Measurements from ENCODE around the gene CD2BP2.

Gene CD2BP2

GRCh38 chr16:30355144-30355953 is at the start of gene CD2BP2:
TSS of gene CD2BP2 (minus strand) at chr16:30355308. CDS start at chr16:30354681, 627 bp downstream.
- TF ChIP-seq ZFX (IDR thresholded peaks at IDR 0.05; ENCODE audit: borderline replicate concordance) (no peak), CTCF (IDR thresholded peaks at IDR 0.05) (peak; percentile 12; the same call in 1 of the 2 replicates)
- H3K27ac ChIP-seq: peak within 1 kb of the TSS; percentile 92

DNA sequence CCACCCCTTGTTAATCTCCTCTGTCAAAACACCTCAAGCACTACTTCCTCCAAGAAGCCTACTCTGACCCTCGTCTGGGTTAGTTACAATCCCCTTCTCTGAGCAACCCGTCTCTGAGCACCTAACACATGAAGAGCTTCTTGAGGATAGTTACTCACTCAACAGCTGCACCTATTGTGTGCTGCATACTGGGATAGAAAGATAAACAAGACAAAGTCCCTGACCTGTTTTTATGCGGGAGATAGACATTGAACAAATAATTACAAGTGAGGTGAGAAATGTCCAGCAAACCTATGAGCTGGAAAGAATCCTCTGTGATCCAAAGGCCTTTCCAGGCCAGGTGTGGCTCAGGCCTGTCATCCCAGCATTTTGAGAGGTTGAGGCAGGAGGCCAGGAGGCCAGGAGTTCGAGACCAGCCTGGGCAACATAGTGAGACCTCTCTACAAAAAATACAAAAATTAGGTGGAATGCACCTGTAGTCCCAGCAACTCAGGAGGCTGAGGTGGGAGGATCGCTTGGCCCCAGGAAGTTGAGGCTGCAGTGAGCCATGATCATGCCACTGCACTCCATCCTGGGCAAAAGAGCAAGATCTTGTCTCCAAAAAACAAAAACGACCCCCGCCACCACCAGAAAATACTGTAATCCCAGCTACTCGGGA is 46.8 kb upstream of the CD2BP2 start:
- TF ChIP-seq ZFX (IDR thresholded peaks at IDR 0.05; ENCODE audit: borderline replicate concordance) (no peak), CTCF (IDR thresholded peaks at IDR 0.05) (no peak)
- H3K27ac ChIP-seq: peak overlapping the region; percentile 91

DNA sequence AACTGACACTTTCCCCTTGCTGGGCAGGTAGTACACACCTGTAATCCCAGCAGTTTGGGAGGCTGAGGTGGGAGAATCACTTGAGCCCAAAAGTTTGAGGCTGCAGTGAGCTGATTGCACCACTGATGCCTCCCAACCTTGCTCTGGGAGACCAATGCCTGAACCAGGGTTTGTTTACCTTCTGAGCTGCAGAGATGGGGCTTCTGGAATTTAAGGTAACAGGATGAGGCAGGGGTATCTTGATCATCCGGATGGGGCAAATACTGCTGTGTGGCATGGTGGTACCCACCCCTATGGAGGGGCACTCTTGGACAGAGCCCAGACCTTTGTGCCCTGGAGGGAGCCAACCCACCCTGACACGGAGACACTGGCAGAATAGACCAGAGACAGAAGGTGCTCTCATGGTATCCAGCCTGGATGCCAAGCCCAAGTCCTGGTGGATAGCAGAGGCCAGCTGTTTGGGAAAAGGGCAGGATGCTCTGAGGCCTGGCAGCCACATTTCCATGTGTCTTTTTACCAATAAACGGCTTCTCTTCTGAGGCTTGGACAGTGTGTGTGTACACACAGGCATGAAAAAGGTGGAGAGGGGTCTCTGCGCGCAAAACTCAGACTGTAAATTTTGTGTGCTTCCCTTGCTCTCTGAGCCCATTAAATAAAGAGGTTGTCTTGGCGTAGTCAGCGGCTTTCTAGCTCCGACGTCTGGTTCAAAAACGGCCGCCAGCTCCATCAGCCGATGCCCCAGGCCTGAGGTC is 44.5 kb upstream of the CD2BP2 start:
- no peak for TF ChIP-seq CTCF (IDR thresholded peaks at IDR 0.05)
- no peak for TF ChIP-seq ZFX (IDR thresholded peaks at IDR 0.05; ENCODE audit: borderline replicate concordance)
- H3K27ac ChIP-seq: peak overlapping the region; percentile 91

GRCh38 chr16:30398661-30399434 is 43.7 kb upstream of the CD2BP2 start:
- TF ChIP-seq ZFX (IDR thresholded peaks at IDR 0.05; ENCODE audit: borderline replicate concordance) (no peak), CTCF (IDR thresholded peaks at IDR 0.05) (no peak)
- H3K27ac ChIP-seq: peak overlapping the region; percentile 91

DNA sequence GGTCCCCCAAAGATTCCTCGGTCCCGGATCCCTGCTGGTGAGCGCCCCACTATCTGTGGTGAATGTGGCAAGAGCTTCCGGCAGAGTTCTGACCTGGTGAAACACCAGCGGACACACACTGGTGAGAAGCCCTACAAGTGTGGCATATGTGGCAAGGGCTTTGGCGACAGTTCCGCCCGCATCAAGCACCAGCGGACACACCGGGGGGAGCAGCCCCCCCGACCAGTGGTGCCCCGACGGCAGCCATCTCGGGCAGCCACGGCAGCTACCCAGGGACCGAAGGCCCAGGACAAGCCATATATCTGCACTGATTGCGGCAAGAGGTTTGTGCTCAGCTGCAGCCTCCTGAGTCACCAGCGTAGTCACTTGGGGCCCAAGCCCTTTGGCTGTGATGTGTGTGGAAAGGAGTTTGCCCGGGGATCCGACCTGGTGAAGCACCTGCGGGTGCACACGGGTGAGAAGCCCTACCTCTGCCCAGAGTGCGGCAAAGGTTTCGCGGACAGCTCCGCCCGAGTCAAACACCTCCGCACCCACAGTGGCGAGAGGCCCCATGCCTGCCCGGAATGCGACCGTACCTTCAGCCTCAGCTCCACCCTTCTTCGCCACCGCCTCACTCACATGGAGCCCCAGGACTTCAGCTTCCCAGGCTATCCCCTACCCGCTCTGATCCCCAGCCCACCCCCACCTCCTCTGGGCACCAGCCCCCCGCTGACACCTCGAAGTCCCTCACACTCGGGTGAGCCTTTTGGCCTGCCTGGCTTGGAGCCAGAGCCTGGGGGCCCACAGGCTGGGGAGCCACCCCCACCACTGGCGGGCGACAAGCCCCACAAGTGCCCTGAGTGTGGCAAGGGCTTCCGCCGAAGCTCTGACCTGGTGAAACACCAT is 42.9 kb upstream of the CD2BP2 start:
- TF ChIP-seq CTCF (IDR thresholded peaks at IDR 0.05): no peak
- TF ChIP-seq ZFX (IDR thresholded peaks at IDR 0.05; ENCODE audit: borderline replicate concordance): no peak
- peak overlapping the region; percentile 97 for H3K27ac ChIP-seq

- H3K27ac ChIP-seq: peak overlapping the region; percentile 97
- no peak for TF ChIP-seq ZFX (IDR thresholded peaks at IDR 0.05; ENCODE audit: borderline replicate concordance)
- no peak for TF ChIP-seq CTCF (IDR thresholded peaks at IDR 0.05)
Measured at GRCh38 chr16:30397056-30397455, 41.9 kb upstream of the CD2BP2 start.

DNA sequence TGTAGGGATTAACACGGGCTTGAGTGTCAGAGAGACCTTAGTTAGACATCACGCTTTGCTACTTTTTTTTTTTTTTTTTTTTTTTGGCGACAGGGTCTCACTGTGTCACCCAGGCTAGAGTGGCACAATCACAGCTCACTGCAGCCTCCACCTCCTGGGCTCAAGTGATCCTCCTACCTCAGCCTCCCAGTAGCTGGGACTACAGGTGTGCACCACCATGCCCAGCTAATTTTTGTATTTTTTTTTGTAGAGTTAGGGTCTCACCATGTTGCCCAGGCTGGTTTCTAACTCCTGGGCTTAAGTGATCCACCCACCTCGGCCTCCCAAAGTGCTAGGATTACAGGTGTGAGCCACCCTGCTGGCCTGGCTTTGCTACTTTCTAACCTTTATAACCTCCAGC is 41.5 kb upstream of the CD2BP2 start:
- peak overlapping the region; percentile 97 for H3K27ac ChIP-seq

Measured in 22Rv1 (cell line).